Mucosa of stomach (tissue), 1 donor: ENCODE data around the gene PEA15.

ENCODE experiments used
- H3K27me3 ChIP-seq: one replicate; pipeline ENCODE4 v1.7.0; 2013; ENCODE audit warnings: mild to moderate bottlenecking, low read length; ENCODE audit not compliant: control insufficient read depth, insufficient read depth
- H3K36me3 ChIP-seq: one replicate; pipeline ENCODE4 v1.7.0; 2013; ENCODE audit warnings: low read length; ENCODE audit not compliant: control insufficient read depth, insufficient read depth
- H3K4me1 ChIP-seq: one replicate; pipeline ENCODE4 v1.7.0; 2013; ENCODE audit warnings: mild to moderate bottlenecking, low read length; ENCODE audit not compliant: control insufficient read depth, insufficient read depth
- H3K4me3 ChIP-seq: one replicate; pipeline ENCODE4 v1.7.0; 2013; ENCODE audit warnings: low read length
- H3K9ac ChIP-seq: one replicate; pipeline ENCODE4 v1.7.0; 2013; ENCODE audit warnings: mild to moderate bottlenecking, low read length, moderate library complexity
- H3K9me3 ChIP-seq: one replicate; pipeline ENCODE4 v1.7.0; 2013; ENCODE audit warnings: mild to moderate bottlenecking, low read length, moderate library complexity; ENCODE audit not compliant: control insufficient read depth
- donor health status: Pancreatic carcinoma.

PEA15 gene

DNA sequence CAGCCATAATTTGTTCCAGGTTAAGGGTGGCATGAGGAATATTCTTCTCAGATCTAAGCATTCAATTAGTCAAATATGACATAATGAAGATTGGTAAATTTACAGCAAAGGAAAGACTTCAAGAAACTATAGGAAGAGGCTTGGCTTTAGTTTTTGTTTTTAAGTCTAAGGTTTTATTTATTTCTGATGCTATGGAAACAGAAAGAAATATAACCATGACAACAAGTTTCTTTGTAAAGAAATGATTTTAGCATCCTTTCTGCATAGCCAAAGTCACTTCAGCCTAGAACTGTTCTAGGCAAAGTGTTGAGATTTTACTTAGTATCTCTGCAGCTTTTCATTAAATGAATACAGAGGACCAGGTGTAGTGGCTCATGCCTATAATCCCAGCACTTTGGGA, 27.7 kb downstream of the PEA15 start:
- H3K4me3 ChIP-seq, result no peak overlapping the region
- no peaks in the 10 kb centered on the region for H3K36me3 ChIP-seq
- no peaks in the 10 kb centered on the region for H3K9me3 ChIP-seq
- H3K27me3 ChIP-seq, result no peaks in the 10 kb centered on the region
- no peaks in the 10 kb centered on the region for H3K4me1 ChIP-seq
- no peak overlapping the region for H3K9ac ChIP-seq

- Histone ChIP-seq H3K36me3 (peaks cover 18% of the 10 kb centered on the region), H3K4me1 (no peaks in the 10 kb centered on the region), H3K9me3 (no peaks in the 10 kb centered on the region), H3K4me3 (no peak overlapping the region), H3K27me3 (no peaks in the 10 kb centered on the region), H3K9ac (no peak overlapping the region)
These were observed 31.6 kb downstream of the PEA15 start for GRCh38 chr1:160236806-160237205.

- Histone ChIP-seq H3K9ac (no peak overlapping the region), H3K27me3 (no peaks in the 10 kb centered on the region), H3K4me1 (no peaks in the 10 kb centered on the region), H3K9me3 (no peaks in the 10 kb centered on the region), H3K4me3 (no peak overlapping the region), H3K36me3 (peaks cover 18% of the 10 kb centered on the region)
These were observed 32.4 kb downstream of the PEA15 start for GRCh38 chr1:160237558-160237957.

DNA sequence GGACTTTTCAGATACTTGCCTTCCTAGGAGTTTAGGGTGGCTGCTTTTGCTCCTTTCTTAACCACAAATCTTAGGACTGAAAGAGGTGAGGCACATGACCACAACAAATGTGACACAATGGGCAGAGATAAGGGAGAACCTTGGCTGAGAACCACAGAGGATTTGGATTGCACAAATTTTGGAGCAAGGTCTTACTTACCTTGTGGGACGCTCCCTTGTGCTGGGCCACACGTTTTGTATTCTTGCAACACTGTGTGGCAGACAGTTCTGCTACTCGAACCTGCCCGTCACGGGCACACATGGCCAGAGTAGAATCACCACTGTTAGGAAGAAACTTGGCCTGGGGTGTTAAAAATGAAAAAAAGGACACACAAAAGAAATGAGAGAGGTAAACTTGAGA, 33.2 kb downstream of the PEA15 start:
- H3K27me3 ChIP-seq, result no peaks in the 10 kb centered on the region
- no peak overlapping the region for H3K9ac ChIP-seq
- H3K4me3 ChIP-seq, result no peak overlapping the region
- H3K9me3 ChIP-seq, result no peaks in the 10 kb centered on the region
- peaks cover 18% of the 10 kb centered on the region for H3K36me3 ChIP-seq
- H3K4me1 ChIP-seq, result no peaks in the 10 kb centered on the region

DNA sequence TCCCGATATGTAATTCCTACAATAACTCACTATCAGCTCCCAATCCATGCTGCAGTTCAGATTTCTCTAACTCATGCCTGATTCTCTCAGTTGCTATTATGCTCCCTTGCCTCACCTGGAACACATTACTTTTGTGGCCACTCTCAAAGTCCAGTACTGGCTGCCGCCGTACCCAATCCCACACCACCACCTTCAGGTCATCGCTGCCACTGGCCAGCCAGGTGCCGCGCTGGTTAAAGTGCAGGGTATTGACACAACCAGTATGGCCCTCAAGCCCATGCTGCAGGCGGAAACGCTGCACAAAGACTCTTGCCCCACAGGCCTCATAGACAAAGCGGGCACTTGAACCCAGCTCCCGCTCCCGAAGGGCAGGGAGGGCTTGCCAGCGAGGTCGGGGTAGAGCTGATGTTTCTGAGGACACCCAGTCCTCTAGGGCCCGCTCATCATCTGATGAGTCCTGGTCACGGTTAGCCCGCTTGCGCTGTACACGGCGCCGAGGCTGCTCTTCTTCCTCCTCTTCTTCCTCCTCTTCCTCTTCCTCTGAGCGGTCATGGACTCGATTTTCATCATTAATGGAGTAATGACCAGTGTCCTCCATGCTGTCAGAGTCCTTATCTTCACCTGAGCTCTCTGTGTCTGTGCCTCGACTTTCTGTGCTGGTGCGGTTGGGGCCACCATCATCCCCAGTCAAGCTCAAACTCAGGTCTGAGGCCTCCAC, 34.6 kb downstream of the PEA15 start:
- no peaks in the 10 kb centered on the region for H3K27me3 ChIP-seq
- H3K9me3 ChIP-seq, result no peaks in the 10 kb centered on the region
- no peaks in the 10 kb centered on the region for H3K4me1 ChIP-seq
- peaks cover 18% of the 10 kb centered on the region for H3K36me3 ChIP-seq
- H3K4me3 ChIP-seq, result no peak overlapping the region
- no peak overlapping the region for H3K9ac ChIP-seq

DNA sequence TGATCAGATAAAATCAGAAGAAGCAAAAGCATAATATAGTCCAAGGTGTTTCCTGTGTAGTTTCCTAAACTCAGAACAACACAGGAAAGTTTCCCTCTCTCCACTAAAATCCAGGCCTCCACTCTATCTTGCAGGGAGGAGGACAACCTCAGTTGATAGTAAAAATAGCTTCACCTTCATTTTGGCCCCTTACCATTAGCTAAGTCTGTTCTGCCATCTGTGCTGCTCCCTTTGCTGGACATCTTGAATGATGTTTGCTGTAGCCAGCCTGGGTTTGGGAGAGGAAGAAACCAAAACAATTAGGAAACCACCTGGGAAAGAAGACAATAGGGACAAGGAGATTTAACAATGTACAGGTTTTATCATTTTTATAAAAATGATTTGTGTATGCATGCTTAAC, 38.6 kb downstream of the PEA15 start:
- Histone ChIP-seq H3K36me3 (peaks cover 12% of the 10 kb centered on the region), H3K4me3 (no peak overlapping the region), H3K9ac (no peak overlapping the region), H3K27me3 (no peaks in the 10 kb centered on the region), H3K9me3 (no peaks in the 10 kb centered on the region), H3K4me1 (no peaks in the 10 kb centered on the region)

DNA sequence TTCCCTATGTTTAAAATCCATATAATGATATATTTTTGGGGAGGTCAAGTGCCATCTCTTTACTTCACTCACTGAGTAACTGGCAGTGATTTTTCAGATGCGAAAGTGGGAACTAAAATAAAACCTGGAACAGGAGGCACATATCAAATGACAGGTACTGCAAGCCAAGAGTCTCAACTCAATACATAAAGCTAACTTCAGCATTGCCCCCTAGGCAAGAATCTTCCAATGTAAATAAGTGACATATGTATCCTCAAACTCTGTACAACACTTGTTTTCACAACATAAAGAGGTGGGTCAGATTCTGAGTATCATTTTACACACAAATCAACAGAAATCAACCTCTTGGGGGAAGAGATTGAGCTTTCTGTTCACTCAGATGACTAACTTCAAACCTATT, 39.0 kb downstream of the PEA15 start:
- Histone ChIP-seq H3K36me3 (peaks cover 11% of the 10 kb centered on the region), H3K4me3 (no peak overlapping the region), H3K9ac (no peak overlapping the region), H3K4me1 (no peaks in the 10 kb centered on the region), H3K27me3 (no peaks in the 10 kb centered on the region), H3K9me3 (no peaks in the 10 kb centered on the region)

DNA sequence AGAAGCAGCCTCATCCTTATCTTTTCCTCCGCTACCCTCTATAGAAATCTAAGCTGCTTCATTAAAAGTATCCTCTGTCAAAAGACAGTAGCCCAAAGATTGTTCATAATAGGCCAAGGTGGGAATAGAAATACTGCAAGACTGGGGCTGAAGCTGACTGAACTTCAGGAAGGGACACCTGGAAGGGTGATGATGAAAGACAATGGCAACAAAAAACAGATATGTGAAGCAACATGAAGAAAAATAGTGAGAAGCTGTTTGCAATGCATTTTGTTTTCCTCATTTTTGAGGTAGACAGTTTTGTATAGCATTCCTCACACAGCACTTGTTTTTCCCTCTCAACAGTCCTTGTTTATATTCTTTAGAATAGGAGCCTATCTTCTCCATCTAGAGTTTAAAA, 40.2 kb downstream of the PEA15 start:
- H3K36me3 ChIP-seq, result no peaks in the 10 kb centered on the region
- no peaks in the 10 kb centered on the region for H3K4me1 ChIP-seq
- H3K4me3 ChIP-seq, result no peak overlapping the region
- no peak overlapping the region for H3K9ac ChIP-seq
- H3K9me3 ChIP-seq, result no peaks in the 10 kb centered on the region
- H3K27me3 ChIP-seq, result no peaks in the 10 kb centered on the region

GRCh38 chr1:160247053-160247452, 41.9 kb downstream of the PEA15 start:
- Histone ChIP-seq H3K4me3 (no peak overlapping the region), H3K4me1 (no peaks in the 10 kb centered on the region), H3K36me3 (no peaks in the 10 kb centered on the region), H3K9me3 (no peaks in the 10 kb centered on the region), H3K9ac (no peak overlapping the region), H3K27me3 (no peaks in the 10 kb centered on the region)

GRCh38 chr1:160251011-160251410, 45.8 kb downstream of the PEA15 start:
- Histone ChIP-seq H3K4me3 (no peak overlapping the region), H3K4me1 (no peaks in the 10 kb centered on the region), H3K27me3 (no peaks in the 10 kb centered on the region), H3K9me3 (no peaks in the 10 kb centered on the region), H3K9ac (no peak overlapping the region), H3K36me3 (no peaks in the 10 kb centered on the region)

GRCh38 chr1:160251687-160252526, 46.7 kb downstream of the PEA15 start:
- Histone ChIP-seq H3K4me3 (no peak overlapping the region), H3K9me3 (no peaks in the 10 kb centered on the region), H3K27me3 (no peaks in the 10 kb centered on the region), H3K4me1 (peaks cover 7% of the 10 kb centered on the region), H3K9ac (no peak overlapping the region), H3K36me3 (no peaks in the 10 kb centered on the region)

- H3K9me3 ChIP-seq, result no peaks in the 10 kb centered on the region
- no peaks in the 10 kb centered on the region for H3K27me3 ChIP-seq
- H3K36me3 ChIP-seq, result no peaks in the 10 kb centered on the region
- H3K4me1 ChIP-seq, result peaks cover 14% of the 10 kb centered on the region
- H3K9ac ChIP-seq, result no peak overlapping the region
- H3K4me3 ChIP-seq, result no peak overlapping the region
These were observed 50.7 kb downstream of the PEA15 start for GRCh38 chr1:160255781-160256300.
